Panc1 (cell line): ENCODE data around the gene MOB3A. TPM values are rescaled to one million over a fixed set of nuclear protein-coding genes. Genes with fewer than 3 reads are reported as not detected.

Experiments used
- ATAC-seq: fragments of 200-7000 bp; cut with Tn5 transposase; 2 replicates; pipeline ENCODE4 v1.9.1; 2020; ENCODE audit warnings: mild to moderate bottlenecking, moderate library complexity
- BruUV-seq: library from RNA; stranded (reverse); fragments of 400-500 nt; replicated peaks from 2 replicates; lab custom pipeline; 2021; lab: Mats Ljungman, UMichigan
- CTCF ChIA-PET: fragments of 300-600 bp; sonication (Branson Sonifier 250); formaldehyde crosslinking; loops from one replicate; lab custom pipeline; 2022; ENCODE audit warnings: antibody characterized with exemption; lab: Charles Lee
- POLR2A ChIA-PET: fragments of 300-600 bp; sonication (Branson Sonifier 250); formaldehyde crosslinking; loops from one replicate; lab custom pipeline; 2022; ENCODE audit warnings: antibody characterized with exemption; lab: Charles Lee
- DNase-seq: peaks from one replicate; pipeline ENCODE4 v3.0.0-alpha.2; 2010; ENCODE audit warnings: low read depth, low spot score
- H3K27ac ChIP-seq: 2 replicates; pipeline ENCODE4 v1.5.1; 2011; ENCODE audit warnings: mild to moderate bottlenecking, low read length, inconsistent platforms
- H3K27me3 ChIP-seq: fragments of 200-500 bp; sonication (Bioruptor generic); 2 replicates; pipeline ENCODE4 v1.6.0; 2014; ENCODE audit warnings: low read length, inconsistent platforms; ENCODE audit not compliant: control insufficient read depth, insufficient read depth
- H3K36me3 ChIP-seq: fragments of 200-500 bp; sonication (Bioruptor generic); 2 replicates; pipeline ENCODE4 v1.5.1; 2014; ENCODE audit warnings: inconsistent platforms, mild to moderate bottlenecking, low read length, moderate library complexity; ENCODE audit not compliant: control insufficient read depth, insufficient read depth
- H3K4me1 ChIP-seq: 2 replicates; pipeline ENCODE4 v1.5.1; 2011; ENCODE audit warnings: inconsistent platforms, mild to moderate bottlenecking, low read length, moderate library complexity; ENCODE audit not compliant: control insufficient read depth, insufficient read depth
- H3K4me3 ChIP-seq, 2 experiments: 2 replicates each; pipeline ENCODE4 v1.5.1; 2011 to 2012; ENCODE audit warnings: low read depth in 2 of 2, low read length in 2 of 2, mild to moderate bottlenecking in 2 of 2, inconsistent platforms in 1 of 2, moderate library complexity in 1 of 2
- H3K9me3 ChIP-seq: fragments of 200-500 bp; sonication (Bioruptor generic); 2 replicates; pipeline ENCODE4 v1.5.1; 2014; ENCODE audit warnings: low read depth, mild to moderate bottlenecking, inconsistent platforms, low read length, moderate library complexity; ENCODE audit not compliant: control insufficient read depth, insufficient read depth
- POLR2AphosphoS5 ChIP-seq: IDR thresholded peaks from 2 replicates; pipeline ENCODE4 v1.6.1; 2012; ENCODE audit warnings: mild to moderate bottlenecking, low read depth, low read length, moderate library complexity
- SIN3A ChIP-seq: IDR thresholded peaks from 2 replicates; pipeline ENCODE4 v1.6.1; 2012; ENCODE audit warnings: low read depth, mild to moderate bottlenecking, low read length, moderate library complexity, borderline replicate concordance; ENCODE audit not compliant: insufficient read depth
- TCF7L2 ChIP-seq: IDR thresholded peaks from 2 replicates; pipeline ENCODE4 v1.6.1; 2011; ENCODE audit warnings: mild to moderate bottlenecking, low read depth, low read length, inconsistent platforms
- in situ Hi-C: cut with HindIII; loops from 2 replicates; pipeline ENCODE4 v1.10.0; 2016; ENCODE audit warnings: low sequenced_read_pairs, low pct_unique_long_range_greater_than_20kb
- intact Hi-C: fragments of 100-400 bp; cut with micrococcal nuclease; formaldehyde crosslinking; loops from one replicate; pipeline ENCODE4 v1.10.0; 2022; ENCODE audit not compliant: unreplicated experiment
- total RNA-seq: library from RNA; stranded (reverse); gene quantifications from one replicate; pipeline ENCODE4 v1.2.1, GENCODE V29; 2021; ENCODE audit not compliant: unreplicated experiment
- TF ChIP-seq, protein P1 (sequence below): fragments of 450-650 bp; IDR thresholded peaks from 2 replicates; pipeline ENCODE4 v1.5.1; 2017; ENCODE audit warnings: mild to moderate bottlenecking
- TF ChIP-seq, protein P2 (sequence below), 2 experiments: IDR thresholded peaks; 2 replicates each; pipeline ENCODE4 v1.6.1; 2011 to 2012; ENCODE audit warnings: low read depth in 2 of 2, control low read depth in 1 of 2, low read length in 1 of 2, mild to moderate bottlenecking in 1 of 2, moderate library complexity in 1 of 2; ENCODE audit not compliant: insufficient read depth in 1 of 2

MOB3A gene
- total RNA-seq, 1 experiment from 2014 or later, result 36.3 TPM

DNA sequence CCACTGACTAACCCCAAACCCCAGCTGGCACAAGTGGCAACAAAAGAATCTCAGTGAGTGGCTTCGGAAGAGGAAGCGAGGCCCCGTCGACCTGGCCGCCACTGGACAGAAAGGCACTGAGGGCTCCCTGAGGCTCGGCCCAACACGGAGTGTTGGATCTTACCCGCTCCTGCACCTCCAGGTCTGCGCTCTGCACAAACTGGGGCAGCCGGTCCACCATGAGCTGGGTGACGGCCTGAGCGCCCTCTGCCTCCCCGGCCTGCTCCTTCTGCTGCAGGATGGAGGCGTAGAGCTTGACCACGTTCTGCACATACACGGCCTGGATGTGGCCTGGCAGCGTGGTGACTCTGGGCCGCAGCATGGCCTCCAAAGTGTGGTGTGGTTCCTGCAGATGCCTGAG is 22.3 kb upstream of the MOB3A start:
- H3K4me1 ChIP-seq, result no peaks in the 10 kb centered on the region
- POLR2A ChIA-PET, result no interaction called here
- DNase-seq (no peak), ATAC-seq (no peak)
- no peaks in the 10 kb centered on the region for H3K9me3 ChIP-seq
- no peak overlapping the region for H3K4me3 ChIP-seq
- H3K36me3 ChIP-seq, result peaks cover 2% of the 10 kb centered on the region; the same call in 1 of the 2 replicates
- in situ Hi-C loops, result no loop called here
- BruUV-seq, result no TSS peak
- H3K27ac ChIP-seq, result no peak overlapping the region
- CTCF ChIA-PET, result no interaction called here
- intact Hi-C loops, result no loop called here
- TF ChIP-seq POLR2AphosphoS5 (no peak), SIN3A (no peak), TCF7L2 (no peak)
- TF ChIP-seq, protein P1, sequence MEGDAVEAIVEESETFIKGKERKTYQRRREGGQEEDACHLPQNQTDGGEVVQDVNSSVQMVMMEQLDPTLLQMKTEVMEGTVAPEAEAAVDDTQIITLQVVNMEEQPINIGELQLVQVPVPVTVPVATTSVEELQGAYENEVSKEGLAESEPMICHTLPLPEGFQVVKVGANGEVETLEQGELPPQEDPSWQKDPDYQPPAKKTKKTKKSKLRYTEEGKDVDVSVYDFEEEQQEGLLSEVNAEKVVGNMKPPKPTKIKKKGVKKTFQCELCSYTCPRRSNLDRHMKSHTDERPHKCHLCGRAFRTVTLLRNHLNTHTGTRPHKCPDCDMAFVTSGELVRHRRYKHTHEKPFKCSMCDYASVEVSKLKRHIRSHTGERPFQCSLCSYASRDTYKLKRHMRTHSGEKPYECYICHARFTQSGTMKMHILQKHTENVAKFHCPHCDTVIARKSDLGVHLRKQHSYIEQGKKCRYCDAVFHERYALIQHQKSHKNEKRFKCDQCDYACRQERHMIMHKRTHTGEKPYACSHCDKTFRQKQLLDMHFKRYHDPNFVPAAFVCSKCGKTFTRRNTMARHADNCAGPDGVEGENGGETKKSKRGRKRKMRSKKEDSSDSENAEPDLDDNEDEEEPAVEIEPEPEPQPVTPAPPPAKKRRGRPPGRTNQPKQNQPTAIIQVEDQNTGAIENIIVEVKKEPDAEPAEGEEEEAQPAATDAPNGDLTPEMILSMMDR, result no peak
- TF ChIP-seq, protein P2, sequence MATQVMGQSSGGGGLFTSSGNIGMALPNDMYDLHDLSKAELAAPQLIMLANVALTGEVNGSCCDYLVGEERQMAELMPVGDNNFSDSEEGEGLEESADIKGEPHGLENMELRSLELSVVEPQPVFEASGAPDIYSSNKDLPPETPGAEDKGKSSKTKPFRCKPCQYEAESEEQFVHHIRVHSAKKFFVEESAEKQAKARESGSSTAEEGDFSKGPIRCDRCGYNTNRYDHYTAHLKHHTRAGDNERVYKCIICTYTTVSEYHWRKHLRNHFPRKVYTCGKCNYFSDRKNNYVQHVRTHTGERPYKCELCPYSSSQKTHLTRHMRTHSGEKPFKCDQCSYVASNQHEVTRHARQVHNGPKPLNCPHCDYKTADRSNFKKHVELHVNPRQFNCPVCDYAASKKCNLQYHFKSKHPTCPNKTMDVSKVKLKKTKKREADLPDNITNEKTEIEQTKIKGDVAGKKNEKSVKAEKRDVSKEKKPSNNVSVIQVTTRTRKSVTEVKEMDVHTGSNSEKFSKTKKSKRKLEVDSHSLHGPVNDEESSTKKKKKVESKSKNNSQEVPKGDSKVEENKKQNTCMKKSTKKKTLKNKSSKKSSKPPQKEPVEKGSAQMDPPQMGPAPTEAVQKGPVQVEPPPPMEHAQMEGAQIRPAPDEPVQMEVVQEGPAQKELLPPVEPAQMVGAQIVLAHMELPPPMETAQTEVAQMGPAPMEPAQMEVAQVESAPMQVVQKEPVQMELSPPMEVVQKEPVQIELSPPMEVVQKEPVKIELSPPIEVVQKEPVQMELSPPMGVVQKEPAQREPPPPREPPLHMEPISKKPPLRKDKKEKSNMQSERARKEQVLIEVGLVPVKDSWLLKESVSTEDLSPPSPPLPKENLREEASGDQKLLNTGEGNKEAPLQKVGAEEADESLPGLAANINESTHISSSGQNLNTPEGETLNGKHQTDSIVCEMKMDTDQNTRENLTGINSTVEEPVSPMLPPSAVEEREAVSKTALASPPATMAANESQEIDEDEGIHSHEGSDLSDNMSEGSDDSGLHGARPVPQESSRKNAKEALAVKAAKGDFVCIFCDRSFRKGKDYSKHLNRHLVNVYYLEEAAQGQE (IDR thresholded peaks at IDR 0.05; ENCODE audit: insufficient read depth in 1 of 2, low read depth in 2 of 2, low read length in 1 of 2), result no peak
- no peaks in the 10 kb centered on the region for H3K27me3 ChIP-seq

DNA sequence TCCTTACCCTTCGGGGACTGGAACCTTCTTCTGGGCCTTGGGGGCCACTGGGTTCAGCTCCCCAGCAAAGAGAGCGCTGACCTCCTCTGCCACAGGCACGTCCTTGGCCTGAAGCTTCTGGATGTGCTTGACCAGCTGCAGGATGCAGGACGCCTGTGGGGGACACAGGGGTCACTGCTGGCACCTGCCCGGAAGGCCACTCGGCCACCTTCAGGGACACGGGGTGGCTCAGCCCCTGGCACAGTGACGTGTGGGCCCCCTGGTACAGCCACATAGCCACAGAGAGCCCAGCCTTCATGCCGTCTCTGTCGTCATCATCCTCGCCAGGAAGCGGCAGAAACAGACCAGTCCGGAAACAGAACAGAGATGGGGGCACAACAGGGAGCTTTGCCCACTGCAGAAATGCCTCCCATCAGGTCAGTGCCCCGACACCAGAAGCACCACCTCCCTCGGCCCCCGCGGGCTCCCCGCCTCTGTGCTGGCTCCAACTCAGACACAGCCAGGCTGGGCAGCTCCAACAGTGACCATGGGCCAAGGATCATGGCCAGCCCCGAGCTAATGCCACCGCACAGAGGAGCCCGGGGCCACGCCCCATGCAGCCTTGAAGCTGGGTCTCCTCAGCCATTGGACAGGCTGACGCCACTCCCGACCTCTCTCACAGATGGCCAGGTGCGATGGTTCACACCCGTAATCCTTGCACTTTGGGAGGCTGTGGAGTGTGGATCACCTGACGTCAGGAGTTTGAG is 21.3 kb upstream of the MOB3A start:
- ATAC-seq, result no peak
- intact Hi-C loops (no loop called here), in situ Hi-C loops (no loop called here)
- POLR2A ChIA-PET, result no interaction called here
- CTCF ChIA-PET, result no interaction called here
- H3K4me1 ChIP-seq, result no peaks in the 10 kb centered on the region
- H3K9me3 ChIP-seq, result no peaks in the 10 kb centered on the region
- no peak overlapping the region for H3K4me3 ChIP-seq
- H3K27me3 ChIP-seq, result no peaks in the 10 kb centered on the region
- peaks cover 2% of the 10 kb centered on the region; the same call in 1 of the 2 replicates for H3K36me3 ChIP-seq
- no TSS peak for BruUV-seq
- no peak overlapping the region for H3K27ac ChIP-seq
- DNase-seq, result no peak
- TF ChIP-seq, protein P2 (IDR thresholded peaks at IDR 0.05; ENCODE audit: insufficient read depth in 1 of 2, low read depth in 2 of 2, low read length in 1 of 2), result no peak
- TF ChIP-seq TCF7L2 (no peak), POLR2AphosphoS5 (no peak), SIN3A (no peak)
- TF ChIP-seq, protein P1, result no peak
